Activated CD8-positive, alpha-beta T cell treated with anti-CD3 and anti-CD28 coated beads for 36 hours (primary cell): Measurements from ENCODE around the gene MRPL14. TPM values are rescaled to one million over a fixed set of nuclear protein-coding genes. Genes with fewer than 3 reads are reported as not detected.

ENCODE experiments used
- ATAC-seq: fragments of 200-7000 bp; cut with Tn5 transposase; one replicate; pipeline ENCODE4 v1.10.0; 2021; ENCODE audit warnings: mild to moderate bottlenecking, moderate library complexity
- CTCF ChIA-PET: fragments of 350-600 bp; sonication (Branson Sonifier 250); formaldehyde crosslinking; loops from one replicate; lab custom pipeline; 2021; ENCODE audit warnings: antibody characterized with exemption; lab: Charles Lee
- POLR2A ChIA-PET: fragments of 350-600 bp; sonication (Branson Sonifier 250); formaldehyde crosslinking; loops from one replicate; lab custom pipeline; 2021; ENCODE audit warnings: antibody characterized with exemption; lab: Charles Lee
- DNase-seq: peaks from one replicate; pipeline ENCODE4 v3.0.0-alpha.2; 2020
- H3K27ac Mint-ChIP-seq: one replicate; pipeline ENCODE4 v1.8.0; 2021; ENCODE audit warnings: mild to moderate bottlenecking, mixed read lengths
- H3K27me3 Mint-ChIP-seq: one replicate; pipeline ENCODE4 v1.8.0; 2021; ENCODE audit warnings: mixed read lengths
- H3K36me3 Mint-ChIP-seq: one replicate; pipeline ENCODE4 v1.8.0; 2021; ENCODE audit warnings: low read depth, mixed read lengths
- H3K4me1 Mint-ChIP-seq: one replicate; pipeline ENCODE4 v1.8.0; 2021; ENCODE audit warnings: low read depth, mixed read lengths
- H3K4me3 Mint-ChIP-seq: one replicate; pipeline ENCODE4 v1.8.0; 2021; ENCODE audit warnings: mild to moderate bottlenecking, moderate library complexity, mixed read lengths
- H3K9me3 Mint-ChIP-seq: one replicate; pipeline ENCODE4 v1.8.0; 2021; ENCODE audit warnings: mixed read lengths
- intact Hi-C: fragments of 100-400 bp; cut with micrococcal nuclease; formaldehyde crosslinking; loops from one replicate; pipeline ENCODE4 v1.10.0; 2022
- total RNA-seq, 2 experiments: library from RNA; stranded (reverse); gene quantifications; one replicate each; pipeline ENCODE4 v1.2.3, GENCODE V29; 2021
- TF ChIP-seq, protein P1 (sequence below): fragments of 200-600 bp; IDR thresholded peaks from one replicate; pipeline ENCODE4 v1.8.0; 2022; ENCODE audit warnings: antibody characterized with exemption, mild to moderate bottlenecking

Gene MRPL14
- total RNA-seq, 2 experiments from 2014 or later, result 42.8 to 44.3 TPM

DNA sequence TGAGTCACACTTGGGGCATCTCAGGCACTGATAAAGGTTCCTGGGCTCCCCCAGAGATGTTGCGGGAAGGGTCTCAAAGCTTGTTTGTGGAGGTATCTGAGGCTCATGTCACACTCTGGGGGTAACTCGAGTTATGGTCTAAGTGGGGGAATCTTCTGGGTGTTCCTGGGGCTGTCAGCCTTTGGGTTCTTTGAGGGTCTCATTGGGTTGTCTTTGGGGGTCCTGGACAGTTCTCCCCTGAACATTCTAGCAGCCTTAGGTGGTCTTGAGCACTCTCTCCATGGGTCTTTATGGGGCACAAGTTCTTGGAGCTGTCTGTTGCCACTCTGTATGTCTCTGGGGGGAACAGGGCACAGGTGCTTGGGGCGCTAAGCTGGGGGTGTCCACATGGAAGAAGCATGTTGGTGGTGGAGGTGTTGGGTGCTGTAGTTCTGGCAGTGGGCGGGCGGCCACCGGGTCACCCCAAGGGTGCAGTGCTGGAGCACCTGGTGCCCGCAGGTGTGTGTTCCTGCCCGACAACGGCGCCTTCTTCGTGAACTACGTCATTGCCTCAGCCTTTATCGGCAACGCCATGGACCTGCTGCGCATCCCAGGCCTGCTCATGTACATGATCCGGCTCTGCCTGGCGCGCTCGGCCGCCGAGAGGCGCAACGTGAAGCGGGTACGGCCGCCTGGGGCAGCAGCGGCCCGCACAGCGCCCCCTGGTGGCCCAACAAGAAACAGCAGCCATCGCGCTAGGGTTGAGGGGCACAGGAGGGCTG lies 24.3 kb upstream of the MRPL14 start:
- Mint-ChIP-seq H3K9me3 (no peaks in the 10 kb centered on the region), H3K4me1 (peaks cover 5% of the 10 kb centered on the region), H3K4me3 (no peak overlapping the region), H3K36me3 (peaks cover 10% of the 10 kb centered on the region), H3K27me3 (no peaks in the 10 kb centered on the region), H3K27ac (no peak overlapping the region)
- ChIA-PET POLR2A (interaction anchor here (0.8 kb wide), 1 partner anchor 54 kb away, joined by 3 read pairs; no protein-coding TSS in a partner anchor), CTCF (interaction anchor here (0.8 to 2.8 kb wide), 19 partner anchors 11 to 220 kb away, joined by 3 to 60 read pairs (median 3); no protein-coding TSS in a partner anchor)
- ATAC-seq (peak; percentile 96), DNase-seq (peak; percentile 86)
- intact Hi-C loops, result loop anchor here (2.0 kb wide), 1 partner anchor 55 kb away; no protein-coding TSS in a partner anchor
- TF ChIP-seq, protein P1, sequence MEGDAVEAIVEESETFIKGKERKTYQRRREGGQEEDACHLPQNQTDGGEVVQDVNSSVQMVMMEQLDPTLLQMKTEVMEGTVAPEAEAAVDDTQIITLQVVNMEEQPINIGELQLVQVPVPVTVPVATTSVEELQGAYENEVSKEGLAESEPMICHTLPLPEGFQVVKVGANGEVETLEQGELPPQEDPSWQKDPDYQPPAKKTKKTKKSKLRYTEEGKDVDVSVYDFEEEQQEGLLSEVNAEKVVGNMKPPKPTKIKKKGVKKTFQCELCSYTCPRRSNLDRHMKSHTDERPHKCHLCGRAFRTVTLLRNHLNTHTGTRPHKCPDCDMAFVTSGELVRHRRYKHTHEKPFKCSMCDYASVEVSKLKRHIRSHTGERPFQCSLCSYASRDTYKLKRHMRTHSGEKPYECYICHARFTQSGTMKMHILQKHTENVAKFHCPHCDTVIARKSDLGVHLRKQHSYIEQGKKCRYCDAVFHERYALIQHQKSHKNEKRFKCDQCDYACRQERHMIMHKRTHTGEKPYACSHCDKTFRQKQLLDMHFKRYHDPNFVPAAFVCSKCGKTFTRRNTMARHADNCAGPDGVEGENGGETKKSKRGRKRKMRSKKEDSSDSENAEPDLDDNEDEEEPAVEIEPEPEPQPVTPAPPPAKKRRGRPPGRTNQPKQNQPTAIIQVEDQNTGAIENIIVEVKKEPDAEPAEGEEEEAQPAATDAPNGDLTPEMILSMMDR, result peak; percentile 99

DNA sequence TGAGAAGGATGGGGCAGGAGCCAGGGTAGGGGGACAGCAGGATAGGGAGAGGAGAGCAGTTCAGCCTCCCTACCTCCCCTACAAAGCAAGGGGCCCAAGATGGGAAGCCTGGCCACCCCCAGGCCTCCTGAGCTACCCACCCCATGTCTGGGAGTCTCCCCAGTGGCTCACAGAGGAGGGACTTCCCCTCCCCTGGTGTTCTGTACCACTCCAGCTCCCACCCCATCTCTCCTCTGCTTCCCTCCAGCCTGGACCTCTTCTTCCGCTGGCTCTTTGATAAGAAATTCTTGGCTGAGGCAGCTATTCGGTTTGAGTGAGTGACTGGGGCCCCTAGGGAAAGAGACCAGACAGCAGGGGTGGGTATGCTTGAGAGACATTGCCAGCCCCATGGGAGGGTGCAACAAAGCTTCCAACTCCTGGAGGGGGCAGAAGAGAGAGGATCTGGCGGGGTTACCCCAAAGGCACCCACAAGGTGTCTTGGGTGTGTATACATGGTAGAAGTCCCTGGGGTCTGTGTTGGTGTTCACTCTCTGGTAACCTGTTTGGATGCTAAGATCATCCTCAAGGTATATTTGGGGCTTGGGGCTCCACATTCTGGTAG lies 23.2 kb upstream of the MRPL14 start:
- TF ChIP-seq, protein P1, result no peak
- Mint-ChIP-seq H3K4me1 (peaks cover 5% of the 10 kb centered on the region), H3K4me3 (no peak overlapping the region), H3K9me3 (no peaks in the 10 kb centered on the region), H3K36me3 (peaks cover 15% of the 10 kb centered on the region), H3K27me3 (no peaks in the 10 kb centered on the region), H3K27ac (no peak overlapping the region)
- POLR2A ChIA-PET, result no interaction called here
- intact Hi-C loops, result loop anchor here (2.0 kb wide), 1 partner anchor 54 kb away; no protein-coding TSS in a partner anchor
- ATAC-seq, result no peak
- CTCF ChIA-PET, result interaction anchor here (0.7 to 2.8 kb wide), 6 partner anchors 9 to 84 kb away, joined by 3 to 60 read pairs (median 4); no protein-coding TSS in a partner anchor
- no peak for DNase-seq

GRCh38 chr6:44149369-44150012 lies 22.2 kb upstream of the MRPL14 start:
- intact Hi-C loops, result loop anchor here (2.0 kb wide), 1 partner anchor 53 kb away; no protein-coding TSS in a partner anchor

GRCh38 chr6:44148306-44148705 lies 21.1 kb upstream of the MRPL14 start:
- TF ChIP-seq, protein P1, result no peak
- POLR2A ChIA-PET, result interaction anchor here (0.9 to 1.0 kb wide), 2 partner anchors 14 to 165 kb away, joined by 3 read pairs; partner anchors contain the start of gene AARS2
- DNase-seq, result no peak
- H3K4me1 Mint-ChIP-seq, result peaks cover 5% of the 10 kb centered on the region
- no peaks in the 10 kb centered on the region for H3K27me3 Mint-ChIP-seq
- H3K36me3 Mint-ChIP-seq, result peaks cover 15% of the 10 kb centered on the region
- CTCF ChIA-PET, result no interaction called here
- H3K4me3 Mint-ChIP-seq, result no peak overlapping the region
- H3K9me3 Mint-ChIP-seq, result no peaks in the 10 kb centered on the region
- intact Hi-C loops, result no loop called here
- no peak for ATAC-seq
- no peak overlapping the region for H3K27ac Mint-ChIP-seq

More at GRCh38 chr6:44149369-44150012, 22.2 kb upstream of the MRPL14 start:
- TF ChIP-seq, protein P1, result no peak
- ATAC-seq (no peak), DNase-seq (no peak)
- ChIA-PET CTCF (interaction anchor here (0.6 to 2.8 kb wide), 5 partner anchors 18 to 85 kb away, joined by 3 to 60 read pairs (median 5); no protein-coding TSS in a partner anchor), POLR2A (interaction anchor here (1.0 kb wide), 1 partner anchor 164 kb away, joined by 3 read pairs; the partner anchor contains the start of gene AARS2)
- Mint-ChIP-seq H3K36me3 (peaks cover 15% of the 10 kb centered on the region), H3K4me3 (no peak overlapping the region), H3K27me3 (no peaks in the 10 kb centered on the region), H3K4me1 (peaks cover 5% of the 10 kb centered on the region), H3K9me3 (no peaks in the 10 kb centered on the region), H3K27ac (no peak overlapping the region)
